Measurements from ENCODE around the gene ACAN. TPM values are rescaled to one million over a fixed set of nuclear protein-coding genes. Genes with fewer than 3 reads are reported as not detected.

Gene ACAN
- total RNA-seq, 2 experiments from 2014 or later: not detected

- H3K27me3 ChIP-seq (ENCODE audit: control insufficient read depth in 1 of 2, insufficient read depth in 2 of 2, low read length in 2 of 2): peaks cover 0 to 10% of the 10 kb centered on the region in 2 experiments
- POLR2A ChIA-PET: no interaction called here
- no peaks in the 10 kb centered on the region for H3K36me3 Mint-ChIP-seq (ENCODE audit: low read depth)
- H3K4me1 Mint-ChIP-seq (ENCODE audit: low read depth): no peaks in the 10 kb centered on the region
- DNase-seq: no peak
- H3K27ac Mint-ChIP-seq: no peak overlapping the region
- intact Hi-C loops (cut with DNase I, micrococcal nuclease): no loop called here
- no peaks in the 10 kb centered on the region for H3K9me3 Mint-ChIP-seq
- no peaks in the 10 kb centered on the region for H3K36me3 ChIP-seq (ENCODE audit: insufficient read depth, low read length)
- H3K4me3 Mint-ChIP-seq: no peak overlapping the region
- no peak for TF ChIP-seq CTCF (IDR thresholded peaks at IDR 0.05)
- CTCF ChIA-PET: no interaction called here
- H3K4me3 ChIP-seq (ENCODE audit: low read length): no peak overlapping the region
- no peak overlapping the region for H3K27ac ChIP-seq (ENCODE audit: low read depth in 1 of 2, low read length in 2 of 2)
- H3K4me1 ChIP-seq (ENCODE audit: insufficient read depth, low read length): no peaks in the 10 kb centered on the region
- peaks cover 11% of the 10 kb centered on the region for H3K27me3 Mint-ChIP-seq
- peaks cover 18 to 21% of the 10 kb centered on the region in 2 experiments for H3K9me3 ChIP-seq (ENCODE audit: control insufficient read depth in 1 of 2, insufficient read depth in 1 of 2, low read length in 2 of 2)
- no peak for ATAC-seq (ENCODE audit: poor library complexity)
Observed at GRCh38 chr15:88852476-88852875, 49.2 kb downstream of the ACAN start.

GRCh38 chr15:88858934-88859333 is 55.7 kb downstream of the ACAN start:
- H3K4me1 Mint-ChIP-seq (ENCODE audit: low read depth): no peaks in the 10 kb centered on the region
- Histone ChIP-seq H3K9me3 (ENCODE audit: control insufficient read depth in 1 of 2, insufficient read depth in 1 of 2, low read length in 2 of 2) (peaks cover 13 to 14% of the 10 kb centered on the region in 2 experiments), H3K27me3 (ENCODE audit: control insufficient read depth in 1 of 2, insufficient read depth in 2 of 2, low read length in 2 of 2) (peaks cover 0 to 6% of the 10 kb centered on the region in 2 experiments), H3K4me1 (ENCODE audit: insufficient read depth, low read length) (no peaks in the 10 kb centered on the region), H3K36me3 (ENCODE audit: insufficient read depth, low read length) (no peaks in the 10 kb centered on the region), H3K27ac (ENCODE audit: low read depth in 1 of 2, low read length in 2 of 2) (no peak overlapping the region), H3K4me3 (ENCODE audit: low read length) (no peak overlapping the region)
- no peak for TF ChIP-seq CTCF (IDR thresholded peaks at IDR 0.05)
- H3K36me3 Mint-ChIP-seq (ENCODE audit: low read depth): no peaks in the 10 kb centered on the region
- no peak overlapping the region for H3K4me3 Mint-ChIP-seq
- no peaks in the 10 kb centered on the region for H3K9me3 Mint-ChIP-seq
- intact Hi-C loops (cut with DNase I, micrococcal nuclease): no loop called here
- ATAC-seq (ENCODE audit: poor library complexity) (no peak), DNase-seq (no peak)
- no peak overlapping the region for H3K27ac Mint-ChIP-seq
- ChIA-PET CTCF (no interaction called here), POLR2A (no interaction called here)
- H3K27me3 Mint-ChIP-seq: no peaks in the 10 kb centered on the region

- H3K36me3 Mint-ChIP-seq (ENCODE audit: low read depth): no peaks in the 10 kb centered on the region
Observed at GRCh38 chr15:88859550-88859949, 56.3 kb downstream of the ACAN start.

More at GRCh38 chr15:88859550-88859949, 56.3 kb downstream of the ACAN start:
- Mint-ChIP-seq H3K4me1 (ENCODE audit: low read depth) (no peaks in the 10 kb centered on the region), H3K9me3 (no peaks in the 10 kb centered on the region), H3K27me3 (no peaks in the 10 kb centered on the region), H3K27ac (no peak overlapping the region), H3K4me3 (no peak overlapping the region)
- ChIA-PET POLR2A (no interaction called here), CTCF (no interaction called here)
- Histone ChIP-seq H3K4me1 (ENCODE audit: insufficient read depth, low read length) (no peaks in the 10 kb centered on the region), H3K36me3 (ENCODE audit: insufficient read depth, low read length) (no peaks in the 10 kb centered on the region), H3K27ac (ENCODE audit: low read depth in 1 of 2, low read length in 2 of 2) (no peak overlapping the region), H3K27me3 (ENCODE audit: control insufficient read depth in 1 of 2, insufficient read depth in 2 of 2, low read length in 2 of 2) (peaks cover 0 to 1% of the 10 kb centered on the region in 2 experiments), H3K9me3 (ENCODE audit: control insufficient read depth in 1 of 2, insufficient read depth in 1 of 2, low read length in 2 of 2) (peaks cover 7 to 8% of the 10 kb centered on the region in 2 experiments), H3K4me3 (ENCODE audit: low read length) (no peak overlapping the region)
- DNase-seq (no peak), ATAC-seq (ENCODE audit: poor library complexity) (no peak)
- TF ChIP-seq CTCF (IDR thresholded peaks at IDR 0.05): no peak
- intact Hi-C loops (cut with DNase I, micrococcal nuclease): no loop called here
